ENCODE measurements around the gene TNFAIP8. TPM values are rescaled to one million over a fixed set of nuclear protein-coding genes. Genes with fewer than 3 reads are reported as not detected.

TNFAIP8 gene
- total RNA-seq, 1 donor from 2014 or later, result 29.5 TPM

GRCh38 chr5:119389288-119390030 lies 33.6 kb downstream of the TNFAIP8 start:
- Histone ChIP-seq H3K27ac (no peak overlapping the region), H3K36me3 (peaks cover 10% of the 10 kb centered on the region), H3K27me3 (ENCODE audit: low read depth) (no peaks in the 10 kb centered on the region), H3K9me3 (no peaks in the 10 kb centered on the region), H3K4me3 (no peak overlapping the region), H3K4me1 (peaks cover 31% of the 10 kb centered on the region)
- DNase-seq, result no peak
- intact Hi-C loops (cut with DNase I), result no loop called here
- ATAC-seq, result no peak
- TF ChIP-seq CTCF (IDR thresholded peaks at IDR 0.05), result no peak

GRCh38 chr5:119390404-119390803 lies 34.6 kb downstream of the TNFAIP8 start:
- Histone ChIP-seq H3K4me3 (no peak overlapping the region), H3K27me3 (ENCODE audit: low read depth) (no peaks in the 10 kb centered on the region), H3K4me1 (peaks cover 31% of the 10 kb centered on the region), H3K9me3 (no peaks in the 10 kb centered on the region), H3K36me3 (peaks cover 10% of the 10 kb centered on the region), H3K27ac (no peak overlapping the region)
- no peak for DNase-seq
- ATAC-seq, result no peak
- intact Hi-C loops (cut with DNase I), result no loop called here
- TF ChIP-seq CTCF (IDR thresholded peaks at IDR 0.05), result no peak

GRCh38 chr5:119393201-119393691 lies 37.4 kb downstream of the TNFAIP8 start:
- TF ChIP-seq CTCF (IDR thresholded peaks at IDR 0.05), result no peak
- DNase-seq (no peak), ATAC-seq (no peak)
- no peaks in the 10 kb centered on the region for H3K27me3 ChIP-seq (ENCODE audit: low read depth)
- intact Hi-C loops (cut with DNase I), result no loop called here
- H3K27ac ChIP-seq, result no peak overlapping the region
- H3K4me3 ChIP-seq, result no peak overlapping the region
- H3K36me3 ChIP-seq, result peaks cover 10% of the 10 kb centered on the region
- H3K9me3 ChIP-seq, result no peaks in the 10 kb centered on the region
- peaks cover 22% of the 10 kb centered on the region for H3K4me1 ChIP-seq

GRCh38 chr5:119393746-119394145 lies 37.9 kb downstream of the TNFAIP8 start:
- no peak for ATAC-seq
- no peak overlapping the region for H3K27ac ChIP-seq
- intact Hi-C loops (cut with DNase I), result no loop called here

GRCh38 chr5:119395080-119395836 lies 39.4 kb downstream of the TNFAIP8 start:
- H3K4me3 ChIP-seq, result no peak overlapping the region
- TF ChIP-seq CTCF (IDR thresholded peaks at IDR 0.05), result no peak
- peaks cover 10% of the 10 kb centered on the region for H3K36me3 ChIP-seq
- H3K27ac ChIP-seq, result no peak overlapping the region
- H3K9me3 ChIP-seq, result no peaks in the 10 kb centered on the region
- ATAC-seq, result no peak
- H3K4me1 ChIP-seq, result peaks cover 17% of the 10 kb centered on the region
- no peak for DNase-seq
- intact Hi-C loops (cut with DNase I), result no loop called here
- H3K27me3 ChIP-seq (ENCODE audit: low read depth), result no peaks in the 10 kb centered on the region

More at GRCh38 chr5:119393746-119394145, 37.9 kb downstream of the TNFAIP8 start:
- no peaks in the 10 kb centered on the region for H3K27me3 ChIP-seq (ENCODE audit: low read depth)
- no peak for TF ChIP-seq CTCF (IDR thresholded peaks at IDR 0.05)
- H3K4me1 ChIP-seq, result peaks cover 22% of the 10 kb centered on the region
- no peak for DNase-seq
- H3K36me3 ChIP-seq, result peaks cover 10% of the 10 kb centered on the region
- no peaks in the 10 kb centered on the region for H3K9me3 ChIP-seq
- H3K4me3 ChIP-seq, result no peak overlapping the region
